Measurements from ENCODE around the gene CIBAR2.

The CIBAR2 gene

GRCh38 chr16:85065099-85065498 is 47.2 kb downstream of the CIBAR2 start:
- H3K27ac ChIP-seq (ENCODE audit: low read depth, low read length), result no peak overlapping the region
- no peaks in the 10 kb centered on the region for H3K27me3 ChIP-seq (ENCODE audit: insufficient read depth, low read length)
- H3K9me3 ChIP-seq (ENCODE audit: insufficient read depth, low read depth, low read length), result no peaks in the 10 kb centered on the region
- no peak overlapping the region for H3K9ac ChIP-seq (ENCODE audit: low read depth, low read length)
- 95% methylated on average over 13 of the region's 13 CpGs for WGBS
- peaks cover 14% of the 10 kb centered on the region for H3K4me1 ChIP-seq (ENCODE audit: insufficient read depth, low read length)
- no peak overlapping the region for H3K4me3 ChIP-seq (ENCODE audit: low read length)
- no peaks in the 10 kb centered on the region for H3K36me3 ChIP-seq (ENCODE audit: insufficient read depth, low read length)

DNA sequence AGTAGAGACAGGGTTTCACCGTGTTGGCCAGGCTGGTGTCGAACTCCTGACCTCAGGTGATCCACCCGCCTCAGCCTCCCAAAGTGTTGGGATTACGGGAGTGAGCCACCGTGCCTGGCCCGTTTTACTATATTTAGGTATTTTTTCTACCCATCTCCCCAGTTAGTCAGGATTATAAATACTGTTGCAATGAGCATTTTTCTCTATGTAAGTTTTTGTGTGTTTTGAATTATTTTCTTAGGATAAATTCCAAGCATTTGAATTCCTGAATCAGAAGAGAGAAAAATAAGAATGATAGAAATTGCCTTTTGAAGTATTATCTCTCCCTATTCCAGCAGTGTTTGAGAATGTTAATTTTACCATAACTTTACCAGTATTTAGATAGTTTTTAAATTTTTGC is 48.1 kb downstream of the CIBAR2 start:
- Histone ChIP-seq H3K4me1 (ENCODE audit: insufficient read depth, low read length) (peaks cover 14% of the 10 kb centered on the region), H3K4me3 (ENCODE audit: low read length) (no peak overlapping the region), H3K27me3 (ENCODE audit: insufficient read depth, low read length) (no peaks in the 10 kb centered on the region), H3K9ac (ENCODE audit: low read depth, low read length) (no peak overlapping the region), H3K27ac (ENCODE audit: low read depth, low read length) (no peak overlapping the region), H3K36me3 (ENCODE audit: insufficient read depth, low read length) (no peaks in the 10 kb centered on the region), H3K9me3 (ENCODE audit: insufficient read depth, low read depth, low read length) (no peaks in the 10 kb centered on the region)
- 96% methylated on average over 5 of the region's 6 CpGs for WGBS

- Histone ChIP-seq H3K27me3 (ENCODE audit: insufficient read depth, low read length) (no peaks in the 10 kb centered on the region), H3K9ac (ENCODE audit: low read depth, low read length) (no peak overlapping the region)
- 94% methylated on average over 11 of the region's 11 CpGs for WGBS
These were observed 49.4 kb downstream of the CIBAR2 start for GRCh38 chr16:85062845-85063244.

DNA sequence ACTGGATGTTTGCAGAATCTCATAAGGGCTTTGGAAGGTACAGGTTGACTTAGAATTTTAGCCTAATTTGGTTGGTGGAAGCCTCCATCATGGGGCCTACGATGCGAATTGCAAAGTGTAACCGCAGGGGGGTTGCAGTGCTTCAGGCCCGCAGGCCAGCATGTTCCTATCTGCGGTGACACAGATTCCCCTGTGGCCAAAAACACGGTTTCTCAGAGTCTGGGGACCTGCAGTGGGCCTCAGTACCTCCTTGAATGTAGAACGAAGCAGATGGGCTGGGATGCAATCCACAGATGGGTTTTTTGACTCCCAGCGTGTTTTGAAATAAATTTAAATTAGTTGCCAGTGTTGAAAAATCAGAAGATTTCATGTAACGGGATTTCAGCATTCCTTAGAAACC is 49.9 kb downstream of the CIBAR2 start:
- no peak overlapping the region for H3K4me3 ChIP-seq (ENCODE audit: low read length)
- no peaks in the 10 kb centered on the region for H3K27me3 ChIP-seq (ENCODE audit: insufficient read depth, low read length)
- no peaks in the 10 kb centered on the region for H3K36me3 ChIP-seq (ENCODE audit: insufficient read depth, low read length)
- H3K9ac ChIP-seq (ENCODE audit: low read depth, low read length), result no peak overlapping the region
- no peaks in the 10 kb centered on the region for H3K9me3 ChIP-seq (ENCODE audit: insufficient read depth, low read depth, low read length)
- peaks cover 14% of the 10 kb centered on the region for H3K4me1 ChIP-seq (ENCODE audit: insufficient read depth, low read length)
- no peak overlapping the region for H3K27ac ChIP-seq (ENCODE audit: low read depth, low read length)
- 50% methylated on average over 9 of the region's 9 CpGs for WGBS

More at GRCh38 chr16:85062845-85063244, 49.4 kb downstream of the CIBAR2 start:
- H3K4me1 ChIP-seq (ENCODE audit: insufficient read depth, low read length), result peaks cover 14% of the 10 kb centered on the region
- no peak overlapping the region for H3K4me3 ChIP-seq (ENCODE audit: low read length)
- no peaks in the 10 kb centered on the region for H3K9me3 ChIP-seq (ENCODE audit: insufficient read depth, low read depth, low read length)
- no peak overlapping the region for H3K27ac ChIP-seq (ENCODE audit: low read depth, low read length)
- H3K36me3 ChIP-seq (ENCODE audit: insufficient read depth, low read length), result no peaks in the 10 kb centered on the region

GRCh38 chr16:85061566-85061965 is 50.7 kb downstream of the CIBAR2 start:
- H3K36me3 ChIP-seq (ENCODE audit: insufficient read depth, low read length), result no peaks in the 10 kb centered on the region
- no peaks in the 10 kb centered on the region for H3K9me3 ChIP-seq (ENCODE audit: insufficient read depth, low read depth, low read length)
- H3K4me3 ChIP-seq (ENCODE audit: low read length), result no peak overlapping the region
- H3K4me1 ChIP-seq (ENCODE audit: insufficient read depth, low read length), result peaks cover 14% of the 10 kb centered on the region
- H3K27ac ChIP-seq (ENCODE audit: low read depth, low read length), result no peak overlapping the region
- 93% methylated on average over 8 of the region's 8 CpGs for WGBS
- no peak overlapping the region for H3K9ac ChIP-seq (ENCODE audit: low read depth, low read length)
- H3K27me3 ChIP-seq (ENCODE audit: insufficient read depth, low read length), result no peaks in the 10 kb centered on the region

DNA sequence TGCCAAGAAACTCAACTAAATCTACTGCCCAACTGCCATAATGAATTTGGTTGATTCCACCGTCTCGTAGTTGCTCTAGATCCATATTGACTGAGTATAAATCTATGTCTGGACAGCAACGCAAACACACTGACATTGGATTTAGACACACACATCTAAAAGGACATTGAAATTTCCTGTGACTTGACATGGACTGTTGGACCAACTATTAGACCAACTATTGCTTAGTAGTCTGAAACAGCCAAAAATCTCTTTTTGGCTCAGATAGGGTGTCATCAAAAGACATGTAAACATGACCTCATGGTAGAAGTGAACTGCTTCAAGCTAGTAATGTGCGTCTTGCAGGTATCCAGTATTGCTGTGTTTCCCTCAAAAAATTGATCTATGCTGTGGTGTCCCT is 53.4 kb downstream of the CIBAR2 start:
- Histone ChIP-seq H3K9me3 (ENCODE audit: insufficient read depth, low read depth, low read length) (no peaks in the 10 kb centered on the region), H3K9ac (ENCODE audit: low read depth, low read length) (no peak overlapping the region), H3K4me3 (ENCODE audit: low read length) (no peak overlapping the region), H3K27me3 (ENCODE audit: insufficient read depth, low read length) (peaks cover 4% of the 10 kb centered on the region; the same call in 1 of the 2 replicates), H3K4me1 (ENCODE audit: insufficient read depth, low read length) (peaks cover 14% of the 10 kb centered on the region), H3K27ac (ENCODE audit: low read depth, low read length) (no peak overlapping the region), H3K36me3 (ENCODE audit: insufficient read depth, low read length) (no peaks in the 10 kb centered on the region)
- 97% methylated on average over 4 of the region's 4 CpGs for WGBS

GRCh38 chr16:85057948-85058347 is 54.3 kb downstream of the CIBAR2 start:
- Histone ChIP-seq H3K9me3 (ENCODE audit: insufficient read depth, low read depth, low read length) (no peaks in the 10 kb centered on the region), H3K27me3 (ENCODE audit: insufficient read depth, low read length) (peaks cover 4% of the 10 kb centered on the region; the same call in 1 of the 2 replicates), H3K27ac (ENCODE audit: low read depth, low read length) (no peak overlapping the region), H3K4me1 (ENCODE audit: insufficient read depth, low read length) (peaks cover 13% of the 10 kb centered on the region), H3K36me3 (ENCODE audit: insufficient read depth, low read length) (no peaks in the 10 kb centered on the region), H3K4me3 (ENCODE audit: low read length) (no peak overlapping the region), H3K9ac (ENCODE audit: low read depth, low read length) (no peak overlapping the region)
- 95% methylated on average over 7 of the region's 7 CpGs for WGBS

DNA sequence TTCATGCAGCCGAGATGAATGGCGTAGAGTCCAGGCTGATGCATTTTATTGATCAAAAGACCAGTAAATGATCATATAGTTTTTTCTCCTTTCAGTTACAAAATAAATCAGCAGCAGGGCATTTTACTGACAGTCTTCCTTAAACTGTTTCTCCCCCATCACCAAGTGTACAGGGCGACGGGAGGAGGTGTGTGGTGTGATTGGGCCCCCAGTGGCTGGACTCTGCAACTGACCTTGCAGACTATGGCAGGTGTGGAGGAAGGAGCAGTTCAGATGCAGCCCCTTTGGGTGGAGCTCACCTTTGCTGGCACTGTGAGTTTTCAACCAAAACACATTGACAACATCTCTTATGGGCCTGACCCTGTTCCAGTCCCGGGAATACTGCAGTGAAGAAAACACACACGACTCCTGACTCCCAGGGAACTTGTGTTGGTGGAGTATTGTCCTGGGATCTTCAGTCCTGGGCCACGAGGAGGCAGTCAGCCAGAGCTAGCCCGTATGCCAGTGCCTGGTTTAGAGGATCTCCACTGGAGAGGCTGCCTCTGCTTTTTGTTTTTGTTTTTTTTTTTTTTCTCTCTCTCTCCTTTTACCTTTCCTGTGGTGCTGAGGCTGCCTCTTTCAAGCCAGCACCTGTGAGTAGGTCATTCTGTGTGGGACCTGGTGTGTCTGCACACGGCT is 54.9 kb downstream of the CIBAR2 start:
- H3K4me3 ChIP-seq (ENCODE audit: low read length), result no peak overlapping the region
- WGBS, result 85% methylated on average over 7 of the region's 9 CpGs
- peaks cover 4% of the 10 kb centered on the region; the same call in 1 of the 2 replicates for H3K27me3 ChIP-seq (ENCODE audit: insufficient read depth, low read length)
- H3K4me1 ChIP-seq (ENCODE audit: insufficient read depth, low read length), result peaks cover 7% of the 10 kb centered on the region
- H3K27ac ChIP-seq (ENCODE audit: low read depth, low read length), result no peak overlapping the region
- H3K9me3 ChIP-seq (ENCODE audit: insufficient read depth, low read depth, low read length), result no peaks in the 10 kb centered on the region
- H3K36me3 ChIP-seq (ENCODE audit: insufficient read depth, low read length), result no peaks in the 10 kb centered on the region
- H3K9ac ChIP-seq (ENCODE audit: low read depth, low read length), result no peak overlapping the region

GRCh38 chr16:85056211-85056748 is 56.0 kb downstream of the CIBAR2 start:
- 73% methylated on average over 16 of the region's 16 CpGs for WGBS
- Histone ChIP-seq H3K4me3 (ENCODE audit: low read length) (no peak overlapping the region), H3K9me3 (ENCODE audit: insufficient read depth, low read depth, low read length) (no peaks in the 10 kb centered on the region), H3K27ac (ENCODE audit: low read depth, low read length) (no peak overlapping the region), H3K36me3 (ENCODE audit: insufficient read depth, low read length) (no peaks in the 10 kb centered on the region), H3K27me3 (ENCODE audit: insufficient read depth, low read length) (peaks cover 4% of the 10 kb centered on the region; the same call in 1 of the 2 replicates), H3K4me1 (ENCODE audit: insufficient read depth, low read length) (no peaks in the 10 kb centered on the region), H3K9ac (ENCODE audit: low read depth, low read length) (no peak overlapping the region)

DNA sequence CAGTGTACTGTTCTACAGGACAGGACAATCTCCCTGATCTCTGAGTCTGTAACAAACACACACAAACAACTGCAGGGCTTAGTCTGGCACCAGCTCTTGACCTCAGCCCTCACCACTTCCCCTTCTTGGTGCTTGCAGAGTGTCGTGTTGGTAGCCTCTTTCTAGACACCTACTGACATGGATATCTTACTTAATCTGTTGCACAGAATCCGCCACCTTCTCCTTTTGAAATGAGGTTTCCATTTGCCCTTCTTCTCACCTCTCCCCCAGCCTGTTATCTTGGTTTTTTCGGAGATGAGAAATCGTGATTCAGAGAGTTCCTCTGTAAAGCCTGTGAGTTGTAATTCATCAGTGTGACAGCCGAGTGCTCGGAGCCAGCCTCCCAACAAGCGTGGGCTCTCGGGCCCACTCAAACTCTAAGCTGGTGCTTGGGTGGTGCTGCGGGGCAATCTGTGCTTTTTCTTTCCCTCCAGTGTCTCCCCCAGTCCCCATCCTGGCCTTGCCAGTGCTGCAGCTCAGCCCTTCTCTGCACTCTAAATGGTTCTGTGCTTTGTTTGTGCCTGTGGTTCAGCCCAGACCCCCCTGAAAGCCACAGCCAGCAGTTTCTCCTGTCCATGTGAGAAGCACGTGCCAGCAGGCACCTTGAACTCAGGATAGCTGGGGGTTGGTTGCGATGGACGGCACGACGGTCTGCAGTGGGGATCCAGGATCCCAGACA is 56.6 kb downstream of the CIBAR2 start:
- Histone ChIP-seq H3K27me3 (ENCODE audit: insufficient read depth, low read length) (peaks cover 4% of the 10 kb centered on the region; the same call in 1 of the 2 replicates), H3K4me1 (ENCODE audit: insufficient read depth, low read length) (no peaks in the 10 kb centered on the region), H3K36me3 (ENCODE audit: insufficient read depth, low read length) (no peaks in the 10 kb centered on the region), H3K4me3 (ENCODE audit: low read length) (no peak overlapping the region), H3K27ac (ENCODE audit: low read depth, low read length) (no peak overlapping the region), H3K9me3 (ENCODE audit: insufficient read depth, low read depth, low read length) (no peaks in the 10 kb centered on the region), H3K9ac (ENCODE audit: low read depth, low read length) (no peak overlapping the region)
- WGBS, result 87% methylated on average over 14 of the region's 14 CpGs

DNA sequence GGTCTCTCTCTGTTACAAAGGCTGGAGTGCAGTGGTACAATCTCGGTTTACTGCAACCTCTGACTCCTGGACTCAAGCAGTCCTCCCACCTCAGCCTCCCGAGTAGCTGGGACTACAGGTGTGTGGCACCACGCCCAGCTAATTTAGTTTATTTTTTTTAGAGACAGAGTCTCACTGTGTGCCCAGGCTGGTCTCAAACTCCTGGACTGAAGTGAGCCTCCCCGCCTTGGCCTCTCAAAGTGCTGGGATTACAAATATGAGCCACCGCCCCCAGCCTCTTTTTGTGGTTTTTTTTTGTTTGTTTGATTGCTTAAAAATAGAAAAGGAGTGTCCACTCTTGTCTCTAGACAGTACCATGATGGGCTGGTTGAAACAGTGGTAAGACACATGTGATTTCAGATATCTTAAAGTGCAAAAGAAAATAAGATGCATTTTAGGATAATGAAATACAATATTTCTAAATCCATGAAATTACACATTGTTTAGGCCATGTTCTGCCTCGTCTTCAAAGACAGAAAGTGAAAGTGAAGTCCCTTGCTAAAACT is 57.3 kb downstream of the CIBAR2 start:
- WGBS, result 91% methylated on average over 6 of the region's 6 CpGs
- H3K9ac ChIP-seq (ENCODE audit: low read depth, low read length), result no peak overlapping the region
- H3K36me3 ChIP-seq (ENCODE audit: insufficient read depth, low read length), result no peaks in the 10 kb centered on the region
- H3K27me3 ChIP-seq (ENCODE audit: insufficient read depth, low read length), result peaks cover 4% of the 10 kb centered on the region; the same call in 1 of the 2 replicates
- no peaks in the 10 kb centered on the region for H3K4me1 ChIP-seq (ENCODE audit: insufficient read depth, low read length)
- H3K9me3 ChIP-seq (ENCODE audit: insufficient read depth, low read depth, low read length), result no peaks in the 10 kb centered on the region
- no peak overlapping the region for H3K4me3 ChIP-seq (ENCODE audit: low read length)
- H3K27ac ChIP-seq (ENCODE audit: low read depth, low read length), result no peak overlapping the region

All from HUES64 (cell line).